Measurements from ENCODE around the gene KCNK18. TPM values are rescaled to one million over a fixed set of nuclear protein-coding genes. Genes with fewer than 3 reads are reported as not detected.

Gene KCNK18
- total RNA-seq, 1 donor from 2014 or later, result not detected

DNA sequence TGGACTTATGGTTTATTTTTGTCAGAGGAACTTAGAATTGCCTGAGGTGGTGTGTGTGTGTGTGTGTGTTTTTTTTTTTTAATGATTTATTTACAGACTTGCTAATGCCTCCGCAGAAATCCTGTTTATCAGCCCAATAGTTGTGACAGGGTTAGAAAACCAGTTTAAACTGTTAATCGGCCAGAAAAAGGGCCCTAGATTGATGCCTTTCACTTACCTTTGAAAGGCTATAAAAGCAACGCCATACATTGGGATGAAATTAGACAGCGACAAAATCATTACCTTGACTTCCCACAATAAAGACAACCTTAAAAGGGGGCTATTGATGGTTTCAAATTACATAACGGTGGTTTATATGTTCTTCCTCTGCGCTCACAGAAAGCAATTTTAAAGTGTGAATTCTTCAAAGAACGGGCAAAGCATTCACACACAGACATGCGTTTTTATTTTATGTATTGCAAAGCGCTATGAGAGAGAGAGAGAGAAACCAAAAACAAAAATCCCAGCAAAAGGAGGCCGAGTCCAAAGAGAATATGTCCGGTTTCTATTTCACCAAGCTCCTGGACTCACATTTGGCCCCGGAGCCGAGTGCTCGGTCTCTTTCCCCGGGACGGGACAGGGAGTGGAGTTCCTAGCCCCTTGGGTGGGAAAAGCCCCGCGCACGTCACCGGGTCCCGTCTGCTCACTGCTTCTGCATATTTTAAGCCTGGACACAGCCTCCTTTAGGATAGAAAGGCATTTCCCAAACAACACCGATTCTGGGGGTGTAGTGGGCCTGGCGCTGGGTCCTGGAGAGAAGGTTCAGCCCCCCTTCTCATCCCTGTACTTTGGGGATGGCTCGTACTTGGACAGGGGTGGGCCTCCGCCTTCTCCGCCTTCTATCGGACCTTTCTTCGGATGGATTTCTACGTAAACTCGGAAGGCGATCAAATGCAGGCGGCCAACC lies 32.4 kb upstream of the KCNK18 start:
- no peak for ATAC-seq

DNA sequence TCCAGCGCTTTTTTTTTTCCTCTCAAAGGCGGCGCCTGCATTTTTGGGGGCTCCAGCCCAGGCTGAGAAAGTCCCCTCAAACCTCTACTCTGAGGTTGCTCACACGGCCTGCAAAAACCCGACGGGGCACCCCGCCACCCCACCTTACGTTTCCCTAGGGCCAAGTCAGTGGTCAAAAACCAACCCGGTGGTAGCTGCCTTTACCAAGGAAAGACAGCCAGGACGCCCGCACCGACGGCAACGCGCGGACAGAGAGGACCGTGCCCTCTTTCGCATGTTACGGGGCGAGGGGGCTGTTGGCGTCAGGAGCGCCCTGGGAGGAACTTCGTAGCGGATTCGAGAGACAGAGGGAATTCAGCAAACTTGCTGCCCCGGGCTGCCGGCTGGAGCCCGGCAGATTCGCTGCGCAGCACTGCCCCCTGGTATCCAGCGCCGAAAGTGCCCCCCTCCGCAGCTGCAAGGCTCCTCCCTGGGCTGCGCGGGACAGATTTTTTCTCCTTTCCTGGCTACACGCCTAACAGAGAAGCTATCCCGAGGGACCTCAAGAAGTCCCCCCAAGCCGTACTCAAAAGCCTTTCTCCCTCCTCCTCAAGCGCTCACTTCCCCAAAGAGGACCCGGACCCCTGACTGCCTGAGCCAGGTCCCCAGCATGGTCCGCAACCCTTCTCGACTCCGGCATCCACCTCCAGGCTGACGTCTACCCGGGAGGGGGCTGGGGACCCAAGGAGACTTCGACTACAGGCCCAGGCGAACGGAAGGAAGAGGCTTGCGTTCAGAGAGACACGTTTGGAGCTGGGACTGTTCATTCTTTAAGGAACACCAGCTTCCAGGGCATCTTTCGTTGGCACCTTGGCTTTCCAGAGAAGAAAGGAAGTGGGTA lies 31.5 kb upstream of the KCNK18 start:
- Histone ChIP-seq H3K27ac (no peak overlapping the region), H3K36me3 (no peaks in the 10 kb centered on the region), H3K4me1 (peaks cover 32% of the 10 kb centered on the region), H3K27me3 (peaks cover 99% of the 10 kb centered on the region), H3K4me3 (peak overlapping the region; percentile 35), H3K9me3 (no peaks in the 10 kb centered on the region)
- DNase-seq (peak; percentile 75), ATAC-seq (peak; percentile 74)
- intact Hi-C loops (cut with DNase I), result no loop called here
- TF ChIP-seq, protein P1, sequence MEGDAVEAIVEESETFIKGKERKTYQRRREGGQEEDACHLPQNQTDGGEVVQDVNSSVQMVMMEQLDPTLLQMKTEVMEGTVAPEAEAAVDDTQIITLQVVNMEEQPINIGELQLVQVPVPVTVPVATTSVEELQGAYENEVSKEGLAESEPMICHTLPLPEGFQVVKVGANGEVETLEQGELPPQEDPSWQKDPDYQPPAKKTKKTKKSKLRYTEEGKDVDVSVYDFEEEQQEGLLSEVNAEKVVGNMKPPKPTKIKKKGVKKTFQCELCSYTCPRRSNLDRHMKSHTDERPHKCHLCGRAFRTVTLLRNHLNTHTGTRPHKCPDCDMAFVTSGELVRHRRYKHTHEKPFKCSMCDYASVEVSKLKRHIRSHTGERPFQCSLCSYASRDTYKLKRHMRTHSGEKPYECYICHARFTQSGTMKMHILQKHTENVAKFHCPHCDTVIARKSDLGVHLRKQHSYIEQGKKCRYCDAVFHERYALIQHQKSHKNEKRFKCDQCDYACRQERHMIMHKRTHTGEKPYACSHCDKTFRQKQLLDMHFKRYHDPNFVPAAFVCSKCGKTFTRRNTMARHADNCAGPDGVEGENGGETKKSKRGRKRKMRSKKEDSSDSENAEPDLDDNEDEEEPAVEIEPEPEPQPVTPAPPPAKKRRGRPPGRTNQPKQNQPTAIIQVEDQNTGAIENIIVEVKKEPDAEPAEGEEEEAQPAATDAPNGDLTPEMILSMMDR (IDR thresholded peaks at IDR 0.05), result peak; percentile 46

More for the DNA sequence above, 32.4 kb upstream of the KCNK18 start:
- Histone ChIP-seq H3K27me3 (peaks cover 99% of the 10 kb centered on the region), H3K4me3 (peak overlapping the region; percentile 35), H3K9me3 (no peaks in the 10 kb centered on the region), H3K4me1 (peaks cover 32% of the 10 kb centered on the region), H3K36me3 (no peaks in the 10 kb centered on the region), H3K27ac (no peak overlapping the region)
- TF ChIP-seq, protein P1 (IDR thresholded peaks at IDR 0.05), result no peak
- no peak for DNase-seq
- intact Hi-C loops (cut with DNase I), result no loop called here

DNA sequence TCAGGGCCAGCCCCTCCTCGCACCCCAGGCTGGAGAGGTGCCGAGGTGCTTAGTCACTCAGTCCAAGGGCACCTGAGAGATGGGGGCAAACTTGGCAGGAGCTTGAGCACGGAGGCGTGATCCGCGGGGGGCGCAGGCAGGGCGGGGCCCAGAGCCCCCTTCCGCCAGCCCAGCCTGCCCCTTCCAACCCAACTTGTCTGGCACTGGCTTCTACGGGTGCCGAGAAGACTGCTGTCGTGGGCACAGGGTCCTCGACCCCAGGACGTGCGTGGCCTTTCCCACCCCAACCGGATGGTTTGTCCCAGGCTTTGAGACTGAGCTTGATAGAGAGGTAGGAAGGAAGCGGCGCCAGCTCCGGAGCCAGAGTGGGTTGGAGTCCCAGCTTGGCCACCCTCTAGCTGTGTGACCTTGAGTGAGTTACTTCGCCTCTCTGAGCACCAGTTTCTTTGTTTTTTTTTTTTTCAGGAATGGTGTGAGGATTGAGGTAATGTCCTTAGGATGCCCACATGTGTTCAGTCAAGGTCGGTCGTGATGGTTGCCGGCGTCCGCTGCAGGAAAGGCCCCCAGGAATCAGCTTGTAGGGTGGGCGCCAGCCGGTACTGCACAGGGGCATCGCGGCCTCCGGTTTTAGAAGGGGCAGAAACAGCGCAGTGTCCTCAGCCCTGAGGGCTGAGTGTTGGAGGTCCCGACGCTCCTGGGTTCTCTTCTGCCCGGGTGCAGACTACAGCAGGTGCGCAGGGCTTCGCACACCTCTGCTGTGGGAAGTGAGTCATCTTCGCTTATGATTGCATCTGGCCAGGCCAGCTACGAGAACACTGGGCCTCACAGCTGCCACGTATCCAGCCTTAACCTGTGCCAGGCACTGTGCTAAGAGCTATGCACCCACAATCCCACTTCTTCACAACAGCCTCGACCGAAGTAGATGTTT lies 30.6 kb upstream of the KCNK18 start:
- intact Hi-C loops (cut with DNase I), result no loop called here
- no peak for ATAC-seq

DNA sequence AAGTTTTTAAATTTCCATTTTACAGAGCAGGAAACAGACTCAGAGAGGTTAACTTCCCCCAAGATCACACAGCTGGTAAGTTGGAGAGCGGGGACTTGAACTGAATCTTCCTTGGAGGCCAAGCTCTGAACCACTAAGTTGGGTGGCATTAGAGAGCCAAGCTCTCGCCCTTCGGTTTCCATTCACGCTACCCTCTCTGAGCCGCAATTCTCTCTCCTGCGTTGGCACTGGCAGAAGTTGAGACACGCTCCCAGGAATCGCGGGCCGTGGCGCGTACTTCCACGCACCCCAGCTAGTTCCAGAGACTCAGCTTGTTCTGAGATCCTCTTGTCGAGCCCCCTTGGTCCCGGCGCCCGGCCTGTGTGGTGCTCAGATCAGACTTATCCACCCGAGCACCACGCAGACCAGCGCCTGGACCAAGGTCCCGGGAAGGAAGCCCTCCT lies 29.9 kb upstream of the KCNK18 start:
- intact Hi-C loops (cut with DNase I), result no loop called here
- ATAC-seq, result no peak

More for the DNA sequence above, 30.6 kb upstream of the KCNK18 start:
- Histone ChIP-seq H3K27ac (no peak overlapping the region), H3K36me3 (no peaks in the 10 kb centered on the region), H3K4me1 (peaks cover 32% of the 10 kb centered on the region), H3K9me3 (no peaks in the 10 kb centered on the region), H3K27me3 (peaks cover 99% of the 10 kb centered on the region), H3K4me3 (no peak overlapping the region)
- TF ChIP-seq, protein P1 (IDR thresholded peaks at IDR 0.05), result no peak
- DNase-seq, result no peak

More for the DNA sequence above, 29.9 kb upstream of the KCNK18 start:
- DNase-seq, result no peak
- Histone ChIP-seq H3K4me3 (no peak overlapping the region), H3K4me1 (peaks cover 32% of the 10 kb centered on the region), H3K36me3 (no peaks in the 10 kb centered on the region), H3K9me3 (no peaks in the 10 kb centered on the region), H3K27me3 (peaks cover 99% of the 10 kb centered on the region), H3K27ac (no peak overlapping the region)
- TF ChIP-seq, protein P1 (IDR thresholded peaks at IDR 0.05), result no peak
